Neural cell (in vitro differentiated cells): ENCODE data around the gene KLHL22. TPM values are rescaled to one million over a fixed set of nuclear protein-coding genes. Genes with fewer than 3 reads are reported as not detected.

ENCODE experiments used
- H2AFZ ChIP-seq: fragments of 200-600, 300-800 bp; sonication (generic), shearing (Covaris generic); 2 replicates; pipeline ENCODE4 v1.6.0; 2014; ENCODE audit warnings: low read depth, mild to moderate bottlenecking, antibody characterized with exemption, low read length, moderate library complexity
- H3F3A ChIP-seq: fragments of 200-600 bp; shearing (Covaris generic); 2 replicates; pipeline ENCODE4 v1.6.1; 2016; ENCODE audit warnings: mild to moderate bottlenecking, moderate library complexity, mixed read lengths, antibody characterized with exemption, low read length; ENCODE audit not compliant: insufficient read depth, poor library complexity, severe bottlenecking
- H3K27ac ChIP-seq: fragments of 200-600, 300-800 bp; sonication (generic), shearing (Covaris generic); 2 replicates; pipeline ENCODE4 v1.5.1; 2014; ENCODE audit warnings: mild to moderate bottlenecking, low read length, moderate library complexity
- H3K27me3 ChIP-seq: fragments of 300-800, 200-600 bp; sonication (generic), shearing (Covaris generic); 2 replicates; pipeline ENCODE4 v1.6.0; 2014; ENCODE audit warnings: mild to moderate bottlenecking, low read depth, low read length, moderate library complexity; ENCODE audit not compliant: insufficient read depth
- H3K36me3 ChIP-seq: fragments of 300-800, 200-600 bp; sonication (generic), shearing (Covaris generic); 2 replicates; pipeline ENCODE4 v1.5.1; 2014; ENCODE audit warnings: mild to moderate bottlenecking, antibody characterized with exemption, low read length, moderate library complexity; ENCODE audit not compliant: insufficient read depth
- H3K4me2 ChIP-seq: fragments of 300-800, 200-600 bp; sonication (generic), shearing (Covaris generic); 2 replicates; pipeline ENCODE4 v1.6.0; 2014; ENCODE audit warnings: mild to moderate bottlenecking, low read length
- H3K4me3 ChIP-seq: fragments of 300-800, 200-600 bp; sonication (generic), shearing (Covaris generic); 2 replicates; pipeline ENCODE4 v1.5.1; 2014; ENCODE audit warnings: mild to moderate bottlenecking, low read length, moderate library complexity
- H3K79me2 ChIP-seq: fragments of 200-600 bp; shearing (Covaris generic); replicated peaks from 2 replicates; pipeline ENCODE4 v1.6.0; 2014; ENCODE audit warnings: mild to moderate bottlenecking, low read length, moderate library complexity; ENCODE audit not compliant: insufficient read depth
- H3K9ac ChIP-seq: fragments of 300-800, 200-600 bp; sonication (generic), shearing (Covaris generic); 2 replicates; pipeline ENCODE4 v1.6.1; 2016; ENCODE audit warnings: mild to moderate bottlenecking, low read length, mixed read lengths
- H3K9me2 ChIP-seq: fragments of 200-600 bp; shearing (Covaris generic); 2 replicates; pipeline ENCODE4 v1.6.1; 2016; ENCODE audit warnings: mild to moderate bottlenecking, low read length, mixed read lengths; ENCODE audit not compliant: insufficient read depth
- H3K9me3 ChIP-seq: fragments of 200-600, 300-800 bp; sonication (generic), shearing (Covaris generic); 2 replicates; pipeline ENCODE4 v1.6.1; 2016; ENCODE audit warnings: mild to moderate bottlenecking, mixed run types, low read length, moderate library complexity, mixed read lengths
- H4K20me1 ChIP-seq: fragments of 200-600 bp; shearing (Covaris generic); 2 replicates; pipeline ENCODE4 v1.6.1; 2016; ENCODE audit warnings: mild to moderate bottlenecking, mixed run types; ENCODE audit not compliant: insufficient read depth
- EP300 ChIP-seq: fragments of 450-650 bp; conservative IDR thresholded peaks from 2 replicates; pipeline ENCODE4 v1.6.1; 2014; ENCODE audit warnings: antibody characterized with exemption, mild to moderate bottlenecking, moderate library complexity; ENCODE audit not compliant: poor library complexity, severe bottlenecking
- EZH2 ChIP-seq: fragments of 200-600, 300-800 bp; shearing (Covaris generic), sonication (generic); IDR thresholded peaks from 2 replicates; pipeline ENCODE4 v1.6.1; 2014; ENCODE audit warnings: antibody characterized with exemption, low read length, borderline replicate concordance, mild to moderate bottlenecking; ENCODE audit not compliant: insufficient read depth, poor library complexity, severe bottlenecking
- MXI1 ChIP-seq: fragments of 450-650 bp; conservative IDR thresholded peaks from 2 replicates; pipeline ENCODE4 v1.6.1; 2014; ENCODE audit warnings: antibody characterized with exemption, mild to moderate bottlenecking; ENCODE audit not compliant: poor library complexity, severe bottlenecking
- POLR2AphosphoS5 ChIP-seq: IDR thresholded peaks from 2 replicates; pipeline ENCODE4 v1.6.1; 2012
- REST ChIP-seq: IDR thresholded peaks from 2 replicates; pipeline ENCODE4 v1.6.1; 2012; ENCODE audit warnings: borderline replicate concordance
- polyA plus RNA-seq: library from polyadenylated mRNA; depleted of rRNA; stranded (reverse); fragments of >200 nt; gene quantifications from 2 replicates; pipeline ENCODE4 v1.2.3, GENCODE V29; 2014

The KLHL22 gene
- polyA plus RNA-seq, 1 donor from 2014 or later: 59.5 TPM

- TF ChIP-seq REST (no peak), POLR2AphosphoS5 (no peak), EZH2 (no peak)
Measured at GRCh38 chr22:20426259-20426615, 69.4 kb downstream of the KLHL22 start (continued).

GRCh38 chr22:20425566-20426258 is 69.9 kb downstream of the KLHL22 start:
- H3K9me3 ChIP-seq: no peaks in the 10 kb centered on the region
- H3K79me2 ChIP-seq: no peaks in the 10 kb centered on the region
- no peaks in the 10 kb centered on the region for H4K20me1 ChIP-seq
- no peak overlapping the region for H3K9ac ChIP-seq
- TF ChIP-seq EP300 (no peak), REST (no peak), MXI1 (no peak), POLR2AphosphoS5 (no peak), EZH2 (no peak)
- no peak overlapping the region for H3K4me2 ChIP-seq
- no peak overlapping the region for H3K27ac ChIP-seq
- H3K9me2 ChIP-seq: no peaks in the 10 kb centered on the region
- H2AFZ ChIP-seq: no peak overlapping the region
- H3K4me3 ChIP-seq: no peak overlapping the region
- H3K27me3 ChIP-seq: peaks cover 23% of the 10 kb centered on the region
- H3K36me3 ChIP-seq: no peaks in the 10 kb centered on the region
- H3F3A ChIP-seq: no peaks in the 10 kb centered on the region

GRCh38 chr22:20424932-20425565 is 70.5 kb downstream of the KLHL22 start:
- Histone ChIP-seq H3K4me3 (no peak overlapping the region), H2AFZ (no peak overlapping the region), H3K9ac (no peak overlapping the region), H3K79me2 (no peaks in the 10 kb centered on the region), H3F3A (no peaks in the 10 kb centered on the region), H4K20me1 (no peaks in the 10 kb centered on the region), H3K27ac (no peak overlapping the region), H3K9me2 (no peaks in the 10 kb centered on the region), H3K27me3 (peaks cover 16% of the 10 kb centered on the region), H3K4me2 (no peak overlapping the region), H3K36me3 (no peaks in the 10 kb centered on the region), H3K9me3 (no peaks in the 10 kb centered on the region)
- no peak for TF ChIP-seq POLR2AphosphoS5
- TF ChIP-seq EZH2: no peak
- TF ChIP-seq EP300: no peak
